GM12891 (cell line): ENCODE measurements around the gene MKNK2.

ENCODE experiments used
- PAX5 ChIP-seq: IDR thresholded peaks from 2 replicates; pipeline ENCODE4 v1.6.1; 2011; ENCODE audit warnings: low read length, moderate library complexity, mild to moderate bottlenecking; ENCODE audit not compliant: insufficient read depth, severe bottlenecking
- POLR2A ChIP-seq: IDR thresholded peaks from 2 replicates; pipeline ENCODE4 v1.6.1; 2011; ENCODE audit warnings: low read depth, low read length, control low read depth
- POLR2AphosphoS5 ChIP-seq: IDR thresholded peaks from 2 replicates; pipeline ENCODE4 v1.6.1; 2011; ENCODE audit warnings: low read depth, low read length, control low read depth
- SPI1 ChIP-seq: IDR thresholded peaks from 2 replicates; pipeline ENCODE4 v1.6.1; 2011; ENCODE audit warnings: low read depth, low read length, control low read depth
- TAF1 ChIP-seq: IDR thresholded peaks from 2 replicates; pipeline ENCODE4 v1.6.1; 2011; ENCODE audit warnings: low read depth, low read length, control low read depth

DNA sequence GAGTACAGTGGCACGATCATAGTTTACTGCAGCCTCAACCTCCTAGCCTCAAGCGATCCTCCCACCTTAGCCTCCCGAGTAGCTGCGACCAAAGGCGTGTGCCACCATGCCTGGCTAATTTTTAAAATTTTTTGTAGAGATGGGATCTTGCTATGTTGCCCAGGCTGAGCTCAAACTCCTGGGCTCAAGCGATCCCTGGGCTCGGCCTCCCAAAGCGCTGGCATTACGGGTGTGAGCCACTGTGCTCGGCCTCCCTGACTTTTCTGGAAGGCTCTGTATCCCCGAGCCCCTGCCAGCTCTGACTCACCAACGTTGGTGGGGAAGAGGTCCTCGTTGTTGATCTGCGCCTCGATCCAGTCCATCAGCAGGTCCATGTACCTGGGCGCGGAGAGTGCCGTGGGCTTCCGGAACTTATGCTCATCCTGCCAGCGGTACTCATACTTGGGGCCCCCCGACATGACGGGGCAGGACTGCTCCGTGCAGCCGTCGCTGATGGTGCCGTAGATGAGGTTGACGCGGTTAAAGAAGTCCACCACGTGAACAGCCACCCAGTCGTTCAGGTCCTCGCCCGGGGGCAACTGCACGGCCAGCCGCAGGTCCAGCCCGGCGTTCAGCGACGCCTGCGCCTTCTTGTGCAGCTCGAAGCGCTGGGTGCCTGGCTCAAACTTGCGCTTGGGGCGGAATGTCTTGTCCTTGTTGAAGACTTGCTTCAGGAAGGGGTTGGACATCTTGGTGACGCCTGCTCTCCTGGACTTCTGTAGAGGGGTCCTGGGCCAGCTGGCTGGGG is 27.0 kb upstream of the MKNK2 start:
- no peak for TF ChIP-seq POLR2A
- no peak for TF ChIP-seq POLR2AphosphoS5
- no peak for TF ChIP-seq TAF1
- no peak for TF ChIP-seq SPI1
- TF ChIP-seq PAX5 = no peak
